H1 (cell line): Measurements from ENCODE around the gene RABGGTB. TPM values are rescaled to one million over a fixed set of nuclear protein-coding genes. Genes with fewer than 3 reads are reported as not detected.
A peak's percentile ranks its signal among the peaks of the same experiment; 100 is the strongest.

Experiments
- CTCF ChIA-PET: fragments of 300-600 bp; sonication (Branson Sonifier 250); formaldehyde crosslinking; loops from one replicate; lab custom pipeline; 2021; ENCODE audit not compliant: partially characterized antibody; lab: Charles Lee
- POLR2A ChIA-PET: fragments of 300-600 bp; sonication (Branson Sonifier 250); formaldehyde crosslinking; loops from one replicate; lab custom pipeline; 2021; ENCODE audit warnings: inconsistent platforms; ENCODE audit not compliant: partially characterized antibody; lab: Charles Lee
- DNase-seq, 2 experiments: peaks; one replicate each; pipeline versions ENCODE4 v3.0.0 to v3.0.0-alpha.2; 2010 to 2022; ENCODE audit warnings: low spot score in 2 of 2, low read depth in 1 of 2, mixed read lengths in 1 of 2
- FAIRE-seq: peaks from 2 replicates; lab custom pipeline; 2011; peaks lifted over from hg19 to GRCh38; lab: Jason Lieb, UNC
- H2AFZ ChIP-seq: 2 replicates; pipeline ENCODE4 v1.8.1; 2012; ENCODE audit warnings: low read length, inconsistent platforms
- H2AK5ac ChIP-seq: 2 replicates; pipeline ENCODE4 v1.6.1; 2013; ENCODE audit warnings: low read depth, low read length
- H2BK120ac ChIP-seq: replicated peaks from 2 replicates; pipeline ENCODE3; 2013; ENCODE audit warnings: low read depth, low read length, inconsistent platforms
- H2BK12ac ChIP-seq: 2 replicates; pipeline ENCODE4 v1.6.1; 2013; ENCODE audit warnings: low read depth, low read length
- H2BK15ac ChIP-seq: 2 replicates; pipeline ENCODE4 v1.6.1; 2013; ENCODE audit warnings: low read length
- H2BK20ac ChIP-seq: 2 replicates; pipeline ENCODE4 v1.6.1; 2013; ENCODE audit warnings: low read length
- H2BK5ac ChIP-seq: 2 replicates; pipeline ENCODE4 v1.6.1; 2013; ENCODE audit warnings: low read depth, low read length
- H3K14ac ChIP-seq: 2 replicates; pipeline ENCODE4 v1.6.1; 2013; ENCODE audit warnings: inconsistent platforms; ENCODE audit not compliant: insufficient read length
- H3K18ac ChIP-seq: 2 replicates; pipeline ENCODE4 v1.6.1; 2013; ENCODE audit warnings: low read length; ENCODE audit errors: extremely low read depth
- H3K23ac ChIP-seq: 2 replicates; pipeline ENCODE4 v1.6.1; 2013; ENCODE audit warnings: inconsistent platforms; ENCODE audit not compliant: insufficient read length
- H3K23me2 ChIP-seq: 2 replicates; pipeline ENCODE4 v1.6.1; 2013; ENCODE audit warnings: low read depth, low read length
- H3K27ac ChIP-seq: 2 replicates; pipeline ENCODE4 v1.6.1; 2011; ENCODE audit warnings: low read depth, low read length, inconsistent platforms
- H3K27me3 ChIP-seq, 4 experiments: replicated peaks in 1 of 4; 1 replicate in 1 of 4; 2 replicates in 3 of 4; pipeline versions ENCODE4 v1.6.1 to v1.8.1; 2011 to 2013; ENCODE audit warnings: low read length in 3 of 4, mild to moderate bottlenecking in 3 of 4, inconsistent platforms in 2 of 4, mixed read lengths in 2 of 4, moderate library complexity in 1 of 4; ENCODE audit not compliant: control insufficient read depth in 3 of 4, insufficient read depth in 3 of 4; ENCODE audit errors: extremely low read depth in 1 of 4
- H3K36me3 ChIP-seq, 4 experiments: 2 replicates each; pipeline versions ENCODE4 v1.6.1 to v1.8.1; 2011 to 2013; ENCODE audit warnings: mild to moderate bottlenecking in 4 of 4, low read length in 3 of 4, moderate library complexity in 2 of 4, control low read depth in 1 of 4, inconsistent platforms in 1 of 4; ENCODE audit not compliant: insufficient read depth in 4 of 4, control insufficient read depth in 2 of 4
- H3K4ac ChIP-seq: replicated peaks from 2 replicates; pipeline ENCODE3; 2013; ENCODE audit warnings: low read length, low read depth, mixed read lengths, inconsistent platforms; ENCODE audit not compliant: insufficient read length
- H3K4me1 ChIP-seq, 4 experiments: replicated peaks in 1 of 4; 1 replicate in 1 of 4; 2 replicates in 3 of 4; pipeline versions ENCODE4 v1.6.1 to v1.8.1; 2011 to 2013; ENCODE audit warnings: low read length in 3 of 4, inconsistent platforms in 2 of 4, mixed read lengths in 1 of 4; ENCODE audit not compliant: insufficient read depth in 4 of 4, control insufficient read depth in 3 of 4
- H3K4me2 ChIP-seq, 2 experiments: 2 replicates each; pipeline versions ENCODE4 v1.6.1 to v1.8.1; 2011 to 2013; ENCODE audit warnings: low read depth in 2 of 2, low read length in 2 of 2, control low read depth in 1 of 2, inconsistent platforms in 1 of 2, mild to moderate bottlenecking in 1 of 2; ENCODE audit not compliant: insufficient read depth in 1 of 2
- H3K4me3 ChIP-seq, 4 experiments: fragments of 200-600, 300-600 bp in 1 of 4; sonication (generic), shearing (Covaris generic), sonication (Bioruptor Twin) in 1 of 4; 2 replicates each; pipeline versions ENCODE4 v1.5.1 to v1.8.1; 2011 to 2016; ENCODE audit warnings: low read length in 4 of 4, low read depth in 3 of 4, control low read depth in 2 of 4, inconsistent platforms in 2 of 4, mild to moderate bottlenecking in 2 of 4, mixed read lengths in 1 of 4, moderate library complexity in 1 of 4; ENCODE audit not compliant: insufficient read depth in 2 of 4; ENCODE audit errors: extremely low read depth in 1 of 4
- H3K56ac ChIP-seq: replicated peaks from 2 replicates; pipeline ENCODE3; 2013; ENCODE audit warnings: low read depth, mild to moderate bottlenecking, mixed read lengths, low read length, inconsistent platforms; ENCODE audit not compliant: insufficient read length
- H3K79me1 ChIP-seq: 2 replicates; pipeline ENCODE4 v1.6.1; 2013; ENCODE audit warnings: low read depth, low read length, control low read depth
- H3K79me2 ChIP-seq, 2 experiments: 2 replicates each; pipeline versions ENCODE4 v1.6.1 to v1.8.1; 2012 to 2013; ENCODE audit warnings: low read length in 2 of 2, mild to moderate bottlenecking in 2 of 2, inconsistent platforms in 1 of 2; ENCODE audit not compliant: insufficient read depth in 2 of 2, control insufficient read depth in 1 of 2
- H3K9ac ChIP-seq, 4 experiments: replicated peaks in 1 of 4; 1 replicate in 1 of 4; 2 replicates in 3 of 4; pipeline versions ENCODE4 v1.6.1 to v1.8.1; 2011 to 2013; ENCODE audit warnings: low read depth in 3 of 4, low read length in 3 of 4, control low read depth in 2 of 4, mild to moderate bottlenecking in 2 of 4, moderate library complexity in 2 of 4, inconsistent platforms in 1 of 4; ENCODE audit errors: extremely low read depth in 1 of 4
- H3K9me3 ChIP-seq, 2 experiments: 2 replicates each; pipeline versions ENCODE4 v1.6.1 to v1.8.1; 2012 to 2013; ENCODE audit warnings: mild to moderate bottlenecking in 2 of 2, moderate library complexity in 2 of 2, control low read depth in 1 of 2, inconsistent platforms in 1 of 2, low read depth in 1 of 2, low read length in 1 of 2, mixed read lengths in 1 of 2; ENCODE audit not compliant: insufficient read depth in 2 of 2
- H4K20me1 ChIP-seq, 2 experiments: replicated peaks in 1 of 2; 2 replicates each; pipeline versions ENCODE3 to v1.8.1; 2011 to 2013; ENCODE audit warnings: inconsistent platforms in 2 of 2, low read length in 2 of 2, mild to moderate bottlenecking in 1 of 2; ENCODE audit not compliant: insufficient read depth in 2 of 2, control insufficient read depth in 1 of 2
- H4K5ac ChIP-seq: 2 replicates; pipeline ENCODE4 v1.6.1; 2013; ENCODE audit warnings: low read length, low read depth, mixed read lengths, inconsistent platforms; ENCODE audit not compliant: insufficient read length
- H4K8ac ChIP-seq: 2 replicates; pipeline ENCODE4 v1.8.0; 2013; ENCODE audit warnings: mild to moderate bottlenecking, moderate library complexity, low read length, inconsistent platforms; ENCODE audit not compliant: insufficient read depth; ENCODE audit errors: extremely low read depth
- H4K91ac ChIP-seq: replicated peaks from 2 replicates; pipeline ENCODE3; 2013; ENCODE audit warnings: low read length, mixed read lengths, inconsistent platforms; ENCODE audit not compliant: insufficient read length
- CBX8 ChIP-seq: fragments of 300-800, 300-1000 bp; sonication (generic); IDR thresholded peaks from 2 replicates; pipeline ENCODE4 v1.7.1; 2016; ENCODE audit warnings: low read depth, low read length, borderline replicate concordance
- HDAC6 ChIP-seq: IDR thresholded peaks from one replicate; pipeline ENCODE4 v1.7.1; 2012; ENCODE audit warnings: low read depth, mild to moderate bottlenecking, inconsistent platforms, low read length, moderate library complexity
- KDM5A ChIP-seq: fragments of 200-600 bp; IDR thresholded peaks from 2 replicates; pipeline ENCODE4 v1.7.1; 2012; ENCODE audit warnings: mild to moderate bottlenecking, low read length, inconsistent platforms, mixed read lengths
- POLR2AphosphoS5 ChIP-seq: IDR thresholded peaks from 2 replicates; pipeline ENCODE4 v1.6.1; 2011; ENCODE audit warnings: low read depth, low read length
- SIN3A ChIP-seq, 2 experiments: IDR thresholded peaks in 1 of 2; conservative IDR thresholded peaks in 1 of 2; 2 replicates each; pipeline ENCODE4 v1.6.1; 2011 to 2012; ENCODE audit warnings: low read length in 2 of 2, improper control_type of control experiment in 1 of 2, low read depth in 1 of 2, mild to moderate bottlenecking in 1 of 2
- TAF1 ChIP-seq: IDR thresholded peaks from 2 replicates; pipeline ENCODE4 v1.6.1; 2011; ENCODE audit warnings: mild to moderate bottlenecking, low read depth, low read length
- TAF7 ChIP-seq: optimal IDR thresholded peaks from 2 replicates; pipeline ENCODE3; 2011; ENCODE audit warnings: low read depth, mild to moderate bottlenecking, inconsistent platforms, low read length, moderate library complexity, borderline replicate concordance
- TEAD4 ChIP-seq: IDR thresholded peaks from 2 replicates; pipeline ENCODE4 v1.6.1; 2012; ENCODE audit warnings: low read depth, low read length, inconsistent platforms, mixed read lengths
- ZNF274 ChIP-seq: IDR thresholded peaks from 2 replicates; pipeline ENCODE4 v1.7.0; 2012; ENCODE audit warnings: low read length, borderline replicate concordance; ENCODE audit errors: extremely low read depth
- WGBS, 2 experiments: shearing (Covaris generic) in 1 of 2; methylation state at CpG; one replicate each; pipeline versions ENCODE4 v1.1.6 to v1.1.7; 2013 to 2015; ENCODE audit warnings: low lambda C conversion rate in 2 of 2, mixed read lengths in 2 of 2, inconsistent platforms in 1 of 2, low coverage in 1 of 2, missing lambda C conversion rate in 1 of 2; ENCODE audit not compliant: insufficient replicate concordance in 2 of 2, insufficient coverage in 1 of 2, insufficient read length in 1 of 2; ENCODE audit errors: extremely low coverage in 1 of 2, missing lambda C conversion rate in 1 of 2; 5-methylcytosine and 5-hydroxymethylcytosine counted together
- polyA plus RNA-seq, 7 experiments: library from polyadenylated mRNA; depleted of rRNA in 3 of 7; stranded (reverse) in 5 of 7; unstranded in 2 of 7; fragments of >200 nt in 5 of 7; fragments of 200-250 nt in 2 of 7; gene quantifications; 1 replicate in 5 of 7; 2 replicates in 1 of 7; 4 replicates in 1 of 7; pipeline versions ENCODE4 v1.2.1 to v1.2.3, GENCODE V29; 2011 to 2013; ENCODE audit warnings: missing spikeins in 2 of 7, mixed read lengths in 2 of 7
- total RNA-seq: library from RNA; stranded (reverse); fragmentation: NEBNext Ultra II Directional; extraction: Animal tissue kit (Norgen Biotek cat#: 25700); gene quantifications from 2 replicates; pipeline ENCODE4 v1.2.1, GENCODE V29; 2021
- TF ChIP-seq, protein P1 (sequence below): IDR thresholded peaks from 2 replicates; pipeline ENCODE4 v1.6.1; 2012; ENCODE audit warnings: inconsistent platforms
- TF ChIP-seq, protein P2 (sequence below), 3 experiments: IDR thresholded peaks; 1 replicate in 2 of 3; 2 replicates in 1 of 3; pipeline versions ENCODE4 v1.5.1 to v1.6.1; 2011; ENCODE audit warnings: low read length in 3 of 3, mild to moderate bottlenecking in 3 of 3, inconsistent platforms in 2 of 3, low read depth in 1 of 3, moderate library complexity in 1 of 3; ENCODE audit not compliant: insufficient read depth in 1 of 3; ENCODE audit errors: control extremely low read depth in 1 of 3

The RABGGTB gene
- total and polyA plus RNA-seq, 2 of the 8 experiments (the other 6 are each of a cell fraction or from before 2014, with no cell fraction given), result 70.7 to 124 TPM

DNA sequence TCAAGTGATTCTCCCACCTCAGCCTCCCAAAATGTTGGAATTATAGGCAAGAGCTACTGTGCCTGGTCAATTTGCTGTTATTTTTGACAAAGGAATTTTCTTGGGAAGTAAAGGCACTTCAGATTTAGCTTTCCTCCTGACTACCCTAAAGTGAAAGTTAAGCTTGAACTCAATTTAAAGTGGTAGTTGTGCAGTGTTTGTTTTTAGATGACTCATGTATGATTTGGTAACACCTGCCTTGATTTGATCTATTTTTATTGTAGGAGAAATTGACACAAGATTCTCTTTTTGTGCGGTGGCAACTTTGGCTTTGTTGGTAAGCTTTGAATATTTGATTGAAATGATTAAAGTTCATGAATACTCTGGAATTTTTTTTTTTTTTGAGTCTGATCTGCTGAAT is 5.0 kb downstream of the RABGGTB start:
- Histone ChIP-seq H3K27ac (no peak overlapping the region), H3K18ac (no peak overlapping the region), H2BK15ac (no peak overlapping the region), H3K23ac (no peak overlapping the region), H3K56ac (no peak overlapping the region), H3K9ac (no peak overlapping the region), H4K5ac (no peak overlapping the region), H3K79me2 (peaks cover 20 to 64% of the 10 kb centered on the region in 2 experiments), H2AK5ac (no peak overlapping the region), H4K8ac (no peak overlapping the region), H3K4ac (no peak overlapping the region), H3K23me2 (no peaks in the 10 kb centered on the region), H3K14ac (no peak overlapping the region), H3K4me1 (peaks cover 0 to 2% (median 0%) of the 10 kb centered on the region in 4 experiments; a peak in 2 of 7 replicates), H2BK5ac (no peak overlapping the region), H3K9me3 (no peaks in the 10 kb centered on the region), H2BK120ac (no peak overlapping the region), H3K27me3 (no peaks in the 10 kb centered on the region), H4K91ac (no peak overlapping the region), H2BK20ac (no peak overlapping the region), H2BK12ac (no peak overlapping the region), H4K20me1 (peaks cover 13% of the 10 kb centered on the region in 2 experiments), H3K4me2 (peak overlapping the region; percentile 17 to 88; a peak in 2 of 4 replicates), H3K36me3 (peaks cover 19 to 89% (median 66%) of the 10 kb centered on the region in 4 experiments), H3K4me3 (no peak overlapping the region), H3K79me1 (no peaks in the 10 kb centered on the region), H2AFZ (no peak overlapping the region)
- ChIA-PET POLR2A (interaction anchor here (0.6 to 2.5 kb wide), 8 partner anchors 9 to 1037 kb away, joined by 3 to 19 read pairs (median 4); no protein-coding TSS in a partner anchor), CTCF (interaction anchor here (0.6 to 1.5 kb wide), 3 partner anchors 67 to 525 kb away, joined by 3 to 4 read pairs (median 3); no protein-coding TSS in a partner anchor)
- DNase-seq, result no peak
- no peak for FAIRE-seq
- 100% methylated on average over 1 of the region's 1 CpG; no CpG with 5 or more reads in 1 of the 2 experiments for WGBS, 2 experiments
- TF ChIP-seq POLR2AphosphoS5 (no peak), HDAC6 (no peak), CBX8 (no peak), SIN3A (conservative IDR thresholded peaks at IDR 0.05 in 1 of 2, IDR thresholded peaks at IDR 0.05 in 1 of 2; ENCODE audit: low read depth in 1 of 2, low read length in 2 of 2) (no peak), TAF1 (no peak), TEAD4 (no peak), TAF7 (no peak), KDM5A (no peak), ZNF274 (no peak)
- TF ChIP-seq, protein P1, sequence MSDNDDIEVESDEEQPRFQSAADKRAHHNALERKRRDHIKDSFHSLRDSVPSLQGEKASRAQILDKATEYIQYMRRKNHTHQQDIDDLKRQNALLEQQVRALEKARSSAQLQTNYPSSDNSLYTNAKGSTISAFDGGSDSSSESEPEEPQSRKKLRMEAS, result no peak
- TF ChIP-seq, protein P2, sequence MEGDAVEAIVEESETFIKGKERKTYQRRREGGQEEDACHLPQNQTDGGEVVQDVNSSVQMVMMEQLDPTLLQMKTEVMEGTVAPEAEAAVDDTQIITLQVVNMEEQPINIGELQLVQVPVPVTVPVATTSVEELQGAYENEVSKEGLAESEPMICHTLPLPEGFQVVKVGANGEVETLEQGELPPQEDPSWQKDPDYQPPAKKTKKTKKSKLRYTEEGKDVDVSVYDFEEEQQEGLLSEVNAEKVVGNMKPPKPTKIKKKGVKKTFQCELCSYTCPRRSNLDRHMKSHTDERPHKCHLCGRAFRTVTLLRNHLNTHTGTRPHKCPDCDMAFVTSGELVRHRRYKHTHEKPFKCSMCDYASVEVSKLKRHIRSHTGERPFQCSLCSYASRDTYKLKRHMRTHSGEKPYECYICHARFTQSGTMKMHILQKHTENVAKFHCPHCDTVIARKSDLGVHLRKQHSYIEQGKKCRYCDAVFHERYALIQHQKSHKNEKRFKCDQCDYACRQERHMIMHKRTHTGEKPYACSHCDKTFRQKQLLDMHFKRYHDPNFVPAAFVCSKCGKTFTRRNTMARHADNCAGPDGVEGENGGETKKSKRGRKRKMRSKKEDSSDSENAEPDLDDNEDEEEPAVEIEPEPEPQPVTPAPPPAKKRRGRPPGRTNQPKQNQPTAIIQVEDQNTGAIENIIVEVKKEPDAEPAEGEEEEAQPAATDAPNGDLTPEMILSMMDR (IDR thresholded peaks at IDR 0.05; ENCODE audit: control extremely low read depth in 1 of 3, insufficient read depth in 1 of 3, low read depth in 1 of 3, low read length in 3 of 3), result no peak
